ENCODE measurements around the gene TMEM175. TPM values are rescaled to one million over a fixed set of nuclear protein-coding genes. Genes with fewer than 3 reads are reported as not detected.

TMEM175 gene
- total RNA-seq, 1 donor from 2014 or later, result 16.0 TPM

- TF ChIP-seq, protein P1, sequence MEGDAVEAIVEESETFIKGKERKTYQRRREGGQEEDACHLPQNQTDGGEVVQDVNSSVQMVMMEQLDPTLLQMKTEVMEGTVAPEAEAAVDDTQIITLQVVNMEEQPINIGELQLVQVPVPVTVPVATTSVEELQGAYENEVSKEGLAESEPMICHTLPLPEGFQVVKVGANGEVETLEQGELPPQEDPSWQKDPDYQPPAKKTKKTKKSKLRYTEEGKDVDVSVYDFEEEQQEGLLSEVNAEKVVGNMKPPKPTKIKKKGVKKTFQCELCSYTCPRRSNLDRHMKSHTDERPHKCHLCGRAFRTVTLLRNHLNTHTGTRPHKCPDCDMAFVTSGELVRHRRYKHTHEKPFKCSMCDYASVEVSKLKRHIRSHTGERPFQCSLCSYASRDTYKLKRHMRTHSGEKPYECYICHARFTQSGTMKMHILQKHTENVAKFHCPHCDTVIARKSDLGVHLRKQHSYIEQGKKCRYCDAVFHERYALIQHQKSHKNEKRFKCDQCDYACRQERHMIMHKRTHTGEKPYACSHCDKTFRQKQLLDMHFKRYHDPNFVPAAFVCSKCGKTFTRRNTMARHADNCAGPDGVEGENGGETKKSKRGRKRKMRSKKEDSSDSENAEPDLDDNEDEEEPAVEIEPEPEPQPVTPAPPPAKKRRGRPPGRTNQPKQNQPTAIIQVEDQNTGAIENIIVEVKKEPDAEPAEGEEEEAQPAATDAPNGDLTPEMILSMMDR (IDR thresholded peaks at IDR 0.05; ENCODE audit: insufficient read depth, low read length, poor library complexity, severe bottlenecking), result no peak
- Histone ChIP-seq H3K4me3 (ENCODE audit: low read depth, low read length) (no peak overlapping the region), H3K36me3 (ENCODE audit: control insufficient read depth, insufficient read depth, low read length) (no peaks in the 10 kb centered on the region), H3K27me3 (ENCODE audit: control insufficient read depth, insufficient read depth, low read length) (no peaks in the 10 kb centered on the region)
- DNase-seq (ENCODE audit: low read depth), result no peak
Observed at GRCh38 chr4:890036-890695, 42.1 kb upstream of the TMEM175 start.

GRCh38 chr4:891747-892146 lies 40.5 kb upstream of the TMEM175 start:
- TF ChIP-seq, protein P1 (IDR thresholded peaks at IDR 0.05; ENCODE audit: insufficient read depth, low read length, poor library complexity, severe bottlenecking), result peak; percentile 18
- no peak for DNase-seq (ENCODE audit: low read depth)
- no peaks in the 10 kb centered on the region for H3K27me3 ChIP-seq (ENCODE audit: control insufficient read depth, insufficient read depth, low read length)
- H3K36me3 ChIP-seq (ENCODE audit: control insufficient read depth, insufficient read depth, low read length), result no peaks in the 10 kb centered on the region
- no peak overlapping the region for H3K4me3 ChIP-seq (ENCODE audit: low read depth, low read length)

DNA sequence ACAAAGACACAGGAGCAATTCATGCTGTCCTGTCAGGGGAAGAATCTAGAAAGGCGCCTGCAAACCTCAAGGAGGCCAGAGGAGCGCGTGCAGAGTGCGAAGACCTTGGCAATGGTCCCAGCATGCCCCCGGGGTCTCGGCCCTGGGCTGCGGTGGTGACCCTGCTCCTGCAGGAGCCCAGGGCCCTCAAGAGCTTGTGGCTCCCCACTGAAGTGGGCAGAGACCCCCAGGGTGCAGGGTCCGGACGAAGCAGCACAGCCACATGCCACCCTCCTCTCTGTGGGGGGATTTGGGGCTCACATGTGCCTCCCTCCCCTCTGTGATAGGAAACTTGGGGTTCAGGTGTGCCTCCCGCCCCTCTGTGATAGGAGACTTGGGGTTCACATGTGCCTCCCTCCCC lies 39.5 kb upstream of the TMEM175 start:
- Histone ChIP-seq H3K27me3 (ENCODE audit: control insufficient read depth, insufficient read depth, low read length) (no peaks in the 10 kb centered on the region), H3K4me3 (ENCODE audit: low read depth, low read length) (no peak overlapping the region), H3K36me3 (ENCODE audit: control insufficient read depth, insufficient read depth, low read length) (no peaks in the 10 kb centered on the region)
- TF ChIP-seq, protein P1 (IDR thresholded peaks at IDR 0.05; ENCODE audit: insufficient read depth, low read length, poor library complexity, severe bottlenecking), result no peak
- DNase-seq (ENCODE audit: low read depth), result no peak

- TF ChIP-seq, protein P1 (IDR thresholded peaks at IDR 0.05; ENCODE audit: insufficient read depth, low read length, poor library complexity, severe bottlenecking), result no peak
- Histone ChIP-seq H3K36me3 (ENCODE audit: control insufficient read depth, insufficient read depth, low read length) (no peaks in the 10 kb centered on the region), H3K27me3 (ENCODE audit: control insufficient read depth, insufficient read depth, low read length) (no peaks in the 10 kb centered on the region), H3K4me3 (ENCODE audit: low read depth, low read length) (no peak overlapping the region)
- no peak for DNase-seq (ENCODE audit: low read depth)
Observed at GRCh38 chr4:893276-893994, 38.8 kb upstream of the TMEM175 start.

DNA sequence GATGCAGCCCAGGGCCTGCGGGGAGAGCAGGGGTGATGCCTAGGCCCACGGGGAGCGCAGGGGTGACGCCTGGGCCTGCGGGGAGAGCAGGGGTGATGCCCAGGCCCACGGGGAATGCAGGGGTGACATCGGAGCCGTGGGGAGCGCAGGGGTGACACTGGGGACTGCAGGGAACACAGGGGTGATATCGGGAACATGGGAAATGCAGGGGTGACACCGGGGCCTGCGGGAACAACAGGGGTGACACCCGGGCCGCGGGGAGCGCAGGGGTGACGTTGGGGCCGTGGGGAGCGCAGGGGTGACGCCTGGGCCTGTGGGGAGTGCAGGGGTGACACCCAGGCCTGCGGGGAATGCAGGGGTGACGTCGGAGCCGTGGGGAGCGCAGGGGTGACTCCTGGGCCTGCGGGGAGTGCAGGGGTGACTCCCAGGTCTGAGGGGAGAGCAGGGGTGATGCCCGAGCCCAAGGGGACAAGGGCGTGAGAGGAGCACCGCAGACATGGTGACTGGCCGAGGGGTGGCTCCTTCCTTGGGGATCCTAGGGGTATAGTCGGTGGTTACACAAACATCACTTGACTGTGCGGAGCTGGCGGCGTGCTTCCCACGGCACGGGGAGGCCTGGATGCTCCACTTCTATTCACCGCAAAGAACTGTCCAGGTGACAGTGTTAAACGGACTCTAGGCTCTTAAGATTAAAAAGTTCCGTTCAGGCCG lies 38.1 kb upstream of the TMEM175 start:
- TF ChIP-seq, protein P1 (IDR thresholded peaks at IDR 0.05; ENCODE audit: insufficient read depth, low read length, poor library complexity, severe bottlenecking), result no peak
- no peaks in the 10 kb centered on the region for H3K36me3 ChIP-seq (ENCODE audit: control insufficient read depth, insufficient read depth, low read length)

More for the DNA sequence above, 38.1 kb upstream of the TMEM175 start:
- Histone ChIP-seq H3K27me3 (ENCODE audit: control insufficient read depth, insufficient read depth, low read length) (no peaks in the 10 kb centered on the region), H3K4me3 (ENCODE audit: low read depth, low read length) (no peak overlapping the region)
- DNase-seq (ENCODE audit: low read depth), result no peak

Data from kidney epithelial cell (primary cell).